ENCODE measurements around the gene SLC26A2.

The SLC26A2 gene

GRCh38 chr5:150033334-150033733, 72.8 kb downstream of the SLC26A2 start:
- no peak for TF ChIP-seq CTCF (IDR thresholded peaks at IDR 0.05; ENCODE audit: low read depth, low read length)
- no peak overlapping the region for H3K4me3 ChIP-seq (ENCODE audit: low read depth, low read length)

GRCh38 chr5:150034662-150035061, 74.1 kb downstream of the SLC26A2 start:
- H3K4me3 ChIP-seq (ENCODE audit: low read depth, low read length) = no peak overlapping the region
- no peak for TF ChIP-seq CTCF (IDR thresholded peaks at IDR 0.05; ENCODE audit: low read depth, low read length)

- H3K4me3 ChIP-seq (ENCODE audit: low read depth, low read length) = no peak overlapping the region
- no peak for TF ChIP-seq CTCF (IDR thresholded peaks at IDR 0.05; ENCODE audit: low read depth, low read length)
Measured at GRCh38 chr5:150035139-150035895, 74.8 kb downstream of the SLC26A2 start.

- TF ChIP-seq CTCF (IDR thresholded peaks at IDR 0.05; ENCODE audit: low read depth, low read length) = no peak
- no peak overlapping the region for H3K4me3 ChIP-seq (ENCODE audit: low read depth, low read length)
Measured at GRCh38 chr5:150036513-150036912, 76.0 kb downstream of the SLC26A2 start.

Measured in WI38 (cell line).